Suppressor macrophage (primary cell): ENCODE results near the gene MAP3K15.
A peak's percentile ranks its signal among the peaks of the same experiment; 100 is the strongest.
"Not testable (repeated sequence)": the region's sequence is repeated elsewhere in the genome, so short reads cannot be mapped to it uniquely, and the experiment has no call there.

Experiments
- DNase-seq, 4 experiments: peaks; one replicate each; pipeline ENCODE4 v3.0.0-alpha.2; 2020 to 2022

MAP3K15 gene

GRCh38 chrX:19517965-19518364 lies 2.7 kb upstream of the MAP3K15 start:
- no peak for DNase-seq

DNA sequence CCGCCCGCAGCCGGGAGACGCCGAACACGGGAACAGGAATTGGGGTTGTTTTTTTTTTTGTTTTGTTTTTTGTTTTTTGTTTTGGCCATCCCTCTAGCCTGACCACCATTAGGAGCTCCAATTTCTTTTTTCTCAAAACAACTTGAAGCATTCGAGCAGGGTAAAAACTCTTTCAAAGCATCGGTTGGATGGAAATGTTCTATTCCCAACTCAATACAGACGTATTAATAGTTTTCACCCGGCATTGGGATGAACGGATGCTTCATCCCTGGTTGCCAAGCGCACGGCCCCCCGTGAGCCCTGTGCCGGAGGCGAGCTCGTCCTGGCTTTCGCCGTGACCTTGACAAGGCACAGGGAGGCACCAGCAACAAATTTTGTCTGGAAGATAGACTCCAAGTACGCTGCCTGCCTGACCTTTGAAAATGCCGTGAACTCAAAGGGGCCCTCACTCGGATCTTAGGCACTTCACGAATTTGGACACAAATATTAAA lies 352 bp upstream of the MAP3K15 start:
- DNase-seq: peak in 1 of 4 experiments; percentile 53

- peak in 1 of 4 experiments; percentile 5 for DNase-seq
These were observed 1.9 kb downstream of the MAP3K15 start for GRCh38 chrX:19513383-19513782.

DNA sequence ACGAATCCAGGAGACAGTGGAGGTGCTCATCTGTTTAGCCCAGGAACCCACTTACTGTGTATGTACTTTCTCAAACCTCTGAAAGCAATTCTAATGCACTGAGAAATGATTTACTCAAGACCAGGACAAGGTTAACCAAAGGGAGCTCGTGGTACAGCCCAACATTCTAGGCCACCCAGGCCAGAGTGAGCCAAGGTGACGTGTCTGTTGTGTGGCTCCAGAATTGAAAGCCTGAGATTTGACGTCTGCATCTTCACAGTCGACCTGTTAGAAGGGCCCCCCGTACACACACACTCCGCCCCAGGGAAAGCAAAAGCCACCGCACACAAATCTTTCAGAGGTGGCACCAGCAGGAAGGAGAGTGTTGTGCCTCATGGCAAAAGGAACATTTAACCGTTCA lies 2.3 kb downstream of the MAP3K15 start:
- no peak for DNase-seq

GRCh38 chrX:19512359-19512758 lies 2.9 kb downstream of the MAP3K15 start:
- no peak for DNase-seq

DNA sequence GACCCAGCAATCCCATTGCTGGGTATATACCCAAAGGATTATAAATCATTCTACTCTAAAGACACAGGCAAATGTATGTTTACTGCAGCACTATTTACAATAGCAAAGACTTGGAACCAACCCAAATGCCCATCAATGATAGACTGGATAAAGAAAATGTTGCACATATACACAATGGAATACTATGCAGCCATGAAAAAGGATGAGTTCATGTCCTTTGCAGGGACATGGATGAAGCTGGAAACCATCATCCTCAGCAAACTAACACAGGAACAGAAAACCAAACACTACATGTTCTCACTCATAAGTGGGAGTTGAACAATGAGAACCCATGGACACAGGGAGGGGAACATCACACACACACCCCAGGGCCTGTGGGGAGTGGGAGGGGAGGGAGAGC lies 3.5 kb downstream of the MAP3K15 start:
- not testable (repeated sequence) for DNase-seq

- peak; percentile 28 to 67 (median 58) for DNase-seq
These were observed 18.6 kb downstream of the MAP3K15 start for GRCh38 chrX:19496711-19497110.

DNA sequence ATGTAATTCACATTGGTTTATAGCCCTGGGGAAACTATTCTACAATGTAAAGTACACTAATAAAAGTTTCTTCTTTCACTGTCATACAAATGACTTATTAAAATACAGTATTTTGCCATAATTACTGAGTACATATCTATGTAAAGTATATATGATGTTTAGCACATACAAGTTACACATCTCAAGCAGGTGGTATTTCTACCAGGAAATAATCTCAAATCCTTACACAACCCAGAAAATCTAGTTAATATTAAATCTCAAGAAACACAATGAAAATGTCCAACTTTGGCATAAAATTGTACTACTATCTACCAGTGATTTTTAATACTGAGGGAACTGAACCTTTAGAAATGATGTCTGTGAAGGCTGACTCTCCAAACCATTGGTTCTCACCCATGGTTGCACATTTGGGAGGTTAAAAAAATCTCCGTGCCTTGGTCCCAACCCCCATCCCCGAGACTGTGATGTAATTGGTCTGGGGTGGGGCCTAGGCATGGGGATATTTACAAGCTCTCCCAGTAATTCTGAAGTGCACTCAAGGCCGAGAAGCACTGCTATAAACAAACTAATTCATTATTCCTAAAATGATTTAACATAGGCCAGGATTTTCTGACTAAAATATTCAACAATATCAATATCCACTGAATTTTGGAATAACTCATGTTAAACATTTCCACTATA lies 27.6 kb downstream of the MAP3K15 start:
- DNase-seq: no peak

- no peak for DNase-seq
These were observed 35.9 kb downstream of the MAP3K15 start for GRCh38 chrX:19479458-19479857.

DNA sequence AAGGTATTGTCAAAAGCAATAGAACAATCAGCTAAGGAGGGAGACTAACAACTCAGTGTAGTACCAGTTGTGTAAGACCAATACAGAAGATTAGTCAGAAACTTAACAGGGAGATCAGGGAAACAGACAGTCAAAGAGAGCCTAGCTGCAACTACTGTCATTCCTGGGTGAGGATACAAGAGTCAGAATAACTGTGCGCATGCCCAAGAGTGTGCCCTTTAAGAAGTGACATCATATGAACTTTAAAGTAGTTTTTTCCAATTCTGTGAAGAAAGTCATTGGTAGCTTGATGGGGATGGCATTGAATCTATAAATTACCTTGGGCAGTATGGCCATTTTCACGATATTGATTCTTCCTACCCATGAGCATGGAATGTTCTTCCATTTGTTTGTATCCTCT lies 46.9 kb downstream of the MAP3K15 start:
- not testable (repeated sequence) for DNase-seq

GRCh38 chrX:19462879-19463278 lies 52.4 kb downstream of the MAP3K15 start:
- no peak for DNase-seq

- no peak for DNase-seq
These were observed 53.1 kb downstream of the MAP3K15 start for GRCh38 chrX:19462231-19462630.

DNA sequence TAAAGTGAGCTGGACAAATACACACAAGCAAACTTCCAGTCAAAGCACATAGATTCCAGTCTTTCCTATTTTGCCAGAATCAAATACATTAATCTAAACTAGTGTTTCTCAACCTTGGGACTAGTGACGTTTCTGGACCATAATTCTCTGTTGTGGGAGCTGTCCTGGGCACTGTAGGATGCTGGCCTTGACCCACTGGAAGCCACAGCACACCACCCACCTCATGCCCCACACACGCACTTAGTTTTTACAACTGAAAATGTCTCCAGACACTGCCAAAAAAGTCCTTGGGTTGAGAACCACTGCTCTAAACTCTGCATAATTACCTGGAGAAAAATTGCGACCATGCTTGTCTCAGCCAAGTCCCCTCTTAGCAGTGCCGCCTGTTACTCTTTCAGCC lies 57.6 kb downstream of the MAP3K15 start:
- no peak for DNase-seq

DNA sequence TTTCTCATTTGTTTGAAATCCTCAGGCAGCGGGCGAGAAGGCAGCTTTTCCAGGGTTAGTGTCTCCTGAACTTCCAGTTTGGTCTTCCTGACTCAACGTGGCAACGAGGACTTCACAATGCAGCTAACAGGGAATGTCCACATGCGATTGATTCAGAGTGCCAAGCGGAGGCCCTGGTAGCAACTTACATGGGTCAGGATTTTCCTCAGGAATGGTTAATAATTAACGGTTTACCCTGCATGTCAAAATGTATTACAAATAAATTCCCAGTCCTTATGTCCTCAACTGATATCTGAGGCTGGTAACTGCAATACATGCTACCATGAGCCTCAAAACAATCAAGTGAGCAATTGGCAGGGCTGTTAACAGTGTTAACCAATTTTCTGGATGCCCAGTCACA lies 67.2 kb downstream of the MAP3K15 start:
- DNase-seq: no peak

DNA sequence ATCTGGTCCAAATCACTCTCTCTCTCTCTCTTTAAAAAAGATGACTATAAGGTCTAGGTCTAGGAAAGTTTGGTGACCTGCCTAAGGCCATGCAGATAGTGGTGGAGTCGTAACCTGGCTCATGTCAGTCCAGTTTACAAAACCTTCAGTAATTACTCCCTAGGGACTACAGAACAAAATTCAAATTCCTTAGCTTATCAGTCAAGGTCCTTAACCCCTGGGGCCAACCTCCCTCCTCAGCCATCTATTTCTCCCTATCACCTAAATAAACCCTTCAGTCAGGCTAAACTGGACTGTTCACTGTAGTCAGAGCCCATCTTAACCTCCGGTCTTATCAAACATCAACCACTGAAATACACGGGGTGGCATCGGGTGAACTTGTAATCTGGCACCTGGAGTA lies 68.9 kb downstream of the MAP3K15 start:
- no peak for DNase-seq

DNA sequence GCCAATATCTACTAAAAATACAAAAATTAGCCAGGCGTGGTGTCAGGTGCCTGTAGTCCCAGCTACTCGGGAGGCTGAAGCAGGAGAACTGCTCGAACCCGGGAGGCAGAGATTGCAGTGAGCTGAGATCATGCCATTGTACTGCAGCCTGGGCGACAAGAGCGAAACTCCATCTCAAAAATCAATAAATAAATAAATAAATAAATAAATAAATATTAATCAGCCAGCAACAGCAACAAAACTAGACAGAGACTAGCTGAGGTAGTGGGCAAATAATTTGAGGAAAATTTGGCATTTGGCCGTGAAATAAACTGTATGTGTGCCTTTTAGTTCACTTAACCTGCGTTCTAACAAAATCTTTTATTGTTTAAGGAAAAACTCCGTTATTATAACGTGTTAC lies 69.5 kb downstream of the MAP3K15 start:
- not testable (repeated sequence) for DNase-seq

GRCh38 chrX:19443869-19444526 lies 71.3 kb downstream of the MAP3K15 start:
- no peak for DNase-seq

GRCh38 chrX:19440713-19441112 lies 74.6 kb downstream of the MAP3K15 start:
- DNase-seq: peak; percentile 54 to 71 (median 60)

DNA sequence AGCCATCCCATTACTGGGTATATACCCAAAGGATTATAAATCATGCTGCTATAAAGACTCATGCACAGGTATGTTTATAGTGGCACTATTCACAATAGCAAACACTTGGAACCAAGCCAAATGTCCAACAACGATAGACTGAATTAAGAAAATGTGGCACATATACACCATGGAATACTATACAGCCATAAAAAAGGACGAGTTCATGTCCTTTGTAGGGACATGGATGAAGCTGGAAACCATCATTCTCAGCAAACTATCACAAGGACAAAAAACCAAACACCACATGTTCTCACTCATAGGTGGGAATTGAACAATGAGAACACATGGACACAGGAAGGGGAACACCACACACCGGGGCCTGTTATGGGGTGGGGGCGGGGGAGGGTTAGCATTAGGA lies 92.6 kb downstream of the MAP3K15 start:
- DNase-seq: not testable (repeated sequence)

GRCh38 chrX:19410259-19410658 lies 105.0 kb downstream of the MAP3K15 start:
- no peak for DNase-seq

DNA sequence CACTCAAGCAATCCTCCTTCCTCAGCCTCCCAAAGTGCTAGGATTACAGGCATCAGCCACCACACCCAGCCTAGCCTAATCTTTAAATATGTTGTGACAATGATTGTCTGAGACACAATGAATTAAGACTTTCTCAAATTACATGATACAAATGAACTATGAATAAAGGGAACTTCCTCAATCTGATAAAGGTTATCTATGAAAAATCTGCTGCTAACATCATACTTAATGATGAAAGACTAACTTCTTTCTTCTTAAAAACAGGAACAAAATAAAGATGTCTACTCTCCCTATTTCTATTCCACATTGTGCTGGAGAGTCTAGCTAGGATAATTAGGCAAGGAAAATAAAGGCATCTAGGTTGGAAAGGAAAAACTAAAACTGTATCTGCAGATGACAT lies 111.6 kb downstream of the MAP3K15 start:
- DNase-seq: peak in 3 of 4 experiments; percentile 2 to 54 (median 32)

- no peak for DNase-seq
These were observed 122.6 kb downstream of the MAP3K15 start for GRCh38 chrX:19392703-19393102.

GRCh38 chrX:19392078-19392477 lies 123.2 kb downstream of the MAP3K15 start:
- no peak for DNase-seq

- no peak for DNase-seq
These were observed 126.0 kb downstream of the MAP3K15 start for GRCh38 chrX:19389227-19389845.
